ENCODE results near the gene HEXD. TPM values are rescaled to one million over a fixed set of nuclear protein-coding genes. Genes with fewer than 3 reads are reported as not detected.

Gene HEXD
- total RNA-seq, 1 donor from 2014 or later = 21.9 TPM

DNA sequence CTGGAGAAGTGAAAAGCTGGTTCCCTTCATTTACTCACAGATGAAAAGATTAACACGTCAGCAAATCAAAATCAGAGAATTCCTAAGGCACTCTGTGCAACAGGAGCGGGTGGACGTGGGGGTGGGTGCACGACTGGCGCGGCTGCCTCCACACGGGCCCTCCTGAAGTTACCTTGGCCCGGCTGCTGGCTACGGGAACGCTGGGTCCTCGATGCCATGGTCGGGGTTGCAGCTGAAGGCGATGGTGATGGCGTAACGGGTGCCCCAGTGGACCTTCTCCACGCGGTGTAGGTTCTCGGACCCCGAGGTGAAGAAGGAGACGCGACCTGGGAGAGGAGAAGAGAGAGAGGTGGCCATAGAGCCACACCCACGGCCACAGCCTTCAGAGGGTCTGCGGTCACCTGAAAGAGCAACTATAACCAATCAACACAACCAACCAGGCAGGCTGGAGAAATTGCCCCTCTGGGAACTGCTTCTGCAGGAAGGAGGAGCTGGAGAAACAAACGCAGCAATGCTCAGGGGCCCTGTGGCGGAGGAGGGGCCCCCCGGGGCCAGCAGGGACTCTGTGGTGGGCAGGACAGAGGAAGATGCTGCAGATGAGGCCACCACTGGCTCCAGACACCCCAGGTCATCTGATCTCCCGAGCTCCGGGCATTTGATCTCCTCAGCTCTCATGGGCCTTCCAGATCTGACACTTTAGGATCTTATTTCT is 25.8 kb upstream of the HEXD start:
- Mint-ChIP-seq H3K36me3 (ENCODE audit: unreplicated experiment) (peaks cover 8% of the 10 kb centered on the region), H3K4me1 (ENCODE audit: unreplicated experiment) (peaks cover 15% of the 10 kb centered on the region), H3K27me3 (ENCODE audit: unreplicated experiment) (peaks cover 5% of the 10 kb centered on the region), H3K9me3 (ENCODE audit: unreplicated experiment) (no peaks in the 10 kb centered on the region), H3K4me3 (ENCODE audit: unreplicated experiment) (no peak overlapping the region), H3K27ac (ENCODE audit: unreplicated experiment) (no peak overlapping the region)
- peak; percentile 82 for DNase-seq (ENCODE audit: extremely low spot score, unreplicated experiment)
- TF ChIP-seq, protein P1, sequence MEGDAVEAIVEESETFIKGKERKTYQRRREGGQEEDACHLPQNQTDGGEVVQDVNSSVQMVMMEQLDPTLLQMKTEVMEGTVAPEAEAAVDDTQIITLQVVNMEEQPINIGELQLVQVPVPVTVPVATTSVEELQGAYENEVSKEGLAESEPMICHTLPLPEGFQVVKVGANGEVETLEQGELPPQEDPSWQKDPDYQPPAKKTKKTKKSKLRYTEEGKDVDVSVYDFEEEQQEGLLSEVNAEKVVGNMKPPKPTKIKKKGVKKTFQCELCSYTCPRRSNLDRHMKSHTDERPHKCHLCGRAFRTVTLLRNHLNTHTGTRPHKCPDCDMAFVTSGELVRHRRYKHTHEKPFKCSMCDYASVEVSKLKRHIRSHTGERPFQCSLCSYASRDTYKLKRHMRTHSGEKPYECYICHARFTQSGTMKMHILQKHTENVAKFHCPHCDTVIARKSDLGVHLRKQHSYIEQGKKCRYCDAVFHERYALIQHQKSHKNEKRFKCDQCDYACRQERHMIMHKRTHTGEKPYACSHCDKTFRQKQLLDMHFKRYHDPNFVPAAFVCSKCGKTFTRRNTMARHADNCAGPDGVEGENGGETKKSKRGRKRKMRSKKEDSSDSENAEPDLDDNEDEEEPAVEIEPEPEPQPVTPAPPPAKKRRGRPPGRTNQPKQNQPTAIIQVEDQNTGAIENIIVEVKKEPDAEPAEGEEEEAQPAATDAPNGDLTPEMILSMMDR (IDR thresholded peaks at IDR 0.05) = no peak

DNA sequence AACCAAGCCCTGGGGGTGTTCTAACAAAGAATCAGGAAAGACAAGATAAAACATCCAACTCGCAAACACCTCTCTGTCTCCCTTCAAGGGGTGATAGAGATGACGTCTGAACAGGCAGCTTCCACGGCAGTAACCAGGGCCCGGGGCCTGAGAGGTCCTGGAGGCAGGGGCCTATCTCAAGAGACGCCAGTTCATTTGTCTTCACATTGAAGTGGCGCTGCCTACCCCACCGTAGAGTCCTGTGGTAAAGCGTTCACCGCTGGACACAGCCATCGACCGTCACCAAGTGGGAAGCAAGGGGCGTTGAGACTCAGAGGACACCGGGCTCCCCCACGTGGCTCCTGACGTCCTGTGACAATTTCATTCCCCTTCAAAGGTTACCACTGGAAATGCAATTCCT is 25.2 kb upstream of the HEXD start:
- Mint-ChIP-seq H3K27me3 (ENCODE audit: unreplicated experiment) (no peaks in the 10 kb centered on the region), H3K9me3 (ENCODE audit: unreplicated experiment) (no peaks in the 10 kb centered on the region), H3K4me3 (ENCODE audit: unreplicated experiment) (no peak overlapping the region), H3K36me3 (ENCODE audit: unreplicated experiment) (peaks cover 8% of the 10 kb centered on the region), H3K4me1 (ENCODE audit: unreplicated experiment) (peaks cover 18% of the 10 kb centered on the region), H3K27ac (ENCODE audit: unreplicated experiment) (no peak overlapping the region)
- no peak for DNase-seq (ENCODE audit: extremely low spot score, unreplicated experiment)
- TF ChIP-seq, protein P1 (IDR thresholded peaks at IDR 0.05) = no peak

DNA sequence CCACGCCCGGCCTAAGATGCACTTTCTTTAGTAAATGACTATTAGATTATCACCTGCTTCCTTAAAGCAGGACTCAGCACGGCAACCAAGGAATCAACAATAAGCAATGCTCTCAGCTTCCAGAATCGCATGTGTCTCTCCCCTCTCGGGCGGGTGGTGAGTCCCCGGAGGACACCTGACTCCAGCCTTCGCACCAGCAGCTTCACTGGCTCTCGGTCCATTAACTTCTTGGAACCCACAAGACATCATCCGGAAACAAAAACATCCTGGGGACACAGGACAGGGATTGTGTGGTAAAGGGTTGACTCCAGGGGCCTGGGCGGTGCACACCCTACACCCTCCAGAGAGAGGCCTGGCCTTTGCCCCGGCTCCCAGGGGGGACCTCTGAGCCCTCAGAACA is 23.9 kb upstream of the HEXD start:
- no peak overlapping the region for H3K27ac Mint-ChIP-seq (ENCODE audit: unreplicated experiment)
- no peak for DNase-seq (ENCODE audit: extremely low spot score, unreplicated experiment)
- TF ChIP-seq, protein P1 (IDR thresholded peaks at IDR 0.05) = no peak
- peaks cover 8% of the 10 kb centered on the region for H3K36me3 Mint-ChIP-seq (ENCODE audit: unreplicated experiment)
- H3K27me3 Mint-ChIP-seq (ENCODE audit: unreplicated experiment) = no peaks in the 10 kb centered on the region
- H3K9me3 Mint-ChIP-seq (ENCODE audit: unreplicated experiment) = no peaks in the 10 kb centered on the region
- no peak overlapping the region for H3K4me3 Mint-ChIP-seq (ENCODE audit: unreplicated experiment)
- peaks cover 30% of the 10 kb centered on the region for H3K4me1 Mint-ChIP-seq (ENCODE audit: unreplicated experiment)

DNA sequence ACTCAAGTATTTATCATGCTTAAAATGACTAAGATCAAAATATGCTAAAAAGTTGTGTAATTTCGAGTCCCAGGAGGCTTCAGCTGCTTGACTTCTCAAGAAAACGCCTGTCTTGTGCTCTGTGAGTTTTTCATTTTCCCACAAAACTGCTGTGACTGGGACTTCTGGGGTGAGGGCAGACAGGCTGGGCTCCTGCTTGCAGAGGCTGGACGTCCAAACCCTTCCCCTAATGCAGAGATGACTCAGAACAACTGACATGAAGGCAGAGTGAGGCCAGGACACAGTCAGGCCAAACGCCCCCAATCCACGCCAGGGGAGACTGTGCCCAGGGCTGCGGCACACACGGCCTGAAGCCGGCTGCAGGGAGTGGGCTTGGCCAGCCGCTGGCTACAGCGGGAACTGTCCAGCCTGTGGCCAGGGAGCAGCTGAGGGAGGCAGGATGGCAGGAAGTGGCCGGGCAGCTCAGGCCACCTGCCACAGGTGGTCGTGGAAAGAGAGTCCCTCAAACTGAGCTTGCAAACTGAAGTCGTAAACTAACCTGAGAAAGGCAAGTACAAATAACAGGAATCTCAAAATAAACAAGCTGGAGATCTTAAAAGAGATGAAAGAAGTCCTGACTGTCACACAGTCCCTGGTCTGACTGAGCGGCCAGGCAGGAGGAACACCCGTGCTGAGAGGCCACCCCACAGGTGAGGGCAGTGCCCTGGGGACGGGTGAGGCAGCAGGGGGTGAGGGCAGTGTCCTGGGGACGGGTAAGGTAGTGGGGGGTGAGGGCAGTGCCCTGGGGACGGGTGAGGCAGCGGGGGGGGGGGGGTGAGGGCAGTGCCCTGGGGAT is 21.3 kb upstream of the HEXD start:
- TF ChIP-seq, protein P1 (IDR thresholded peaks at IDR 0.05) = no peak

More for the DNA sequence above, 21.3 kb upstream of the HEXD start:
- no peaks in the 10 kb centered on the region for H3K27me3 Mint-ChIP-seq (ENCODE audit: unreplicated experiment)
- DNase-seq (ENCODE audit: extremely low spot score, unreplicated experiment) = peak; percentile 84
- H3K27ac Mint-ChIP-seq (ENCODE audit: unreplicated experiment) = peak overlapping the region; percentile 52
- peak overlapping the region; percentile 55 for H3K4me3 Mint-ChIP-seq (ENCODE audit: unreplicated experiment)
- H3K4me1 Mint-ChIP-seq (ENCODE audit: unreplicated experiment) = peaks cover 42% of the 10 kb centered on the region
- H3K36me3 Mint-ChIP-seq (ENCODE audit: unreplicated experiment) = peaks cover 12% of the 10 kb centered on the region
- no peaks in the 10 kb centered on the region for H3K9me3 Mint-ChIP-seq (ENCODE audit: unreplicated experiment)

Measured in osteocyte (in vitro differentiated cells).